GM18870 (cell line): Measurements from ENCODE around the gene CHAC1.
"Not testable (repeated sequence)": the region's sequence is repeated elsewhere in the genome, so short reads cannot be mapped to it uniquely, and the experiment has no call there.

Source experiments
- ATAC-seq: cut with Tn5 transposase; IDR thresholded peaks from one replicate; pipeline ENCODE4 v1.9.1; 2021; ENCODE audit warnings: moderate library complexity; ENCODE audit not compliant: unreplicated experiment

The CHAC1 gene

GRCh38 chr15:40936709-40937666, 16.3 kb upstream of the CHAC1 start:
- no peak for ATAC-seq

- no peak for ATAC-seq
Measured at GRCh38 chr15:40937762-40938535, 15.3 kb upstream of the CHAC1 start.

DNA sequence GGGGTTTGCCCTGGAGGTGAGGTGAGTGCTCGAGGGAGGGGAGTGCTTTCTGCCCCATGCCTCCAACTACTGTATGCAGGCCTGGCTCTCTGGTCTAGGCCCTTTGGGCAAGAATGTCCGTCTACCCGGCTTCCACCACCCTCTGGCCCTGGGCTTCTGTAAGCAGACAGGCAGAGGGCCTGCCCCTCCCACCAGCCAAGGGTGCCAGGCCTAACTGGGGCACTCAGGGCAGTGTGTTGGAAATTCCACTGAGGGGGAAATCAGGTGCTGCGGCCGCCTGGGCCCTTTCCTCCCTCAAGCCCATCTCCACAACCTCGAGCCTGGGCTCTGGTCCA, 14.8 kb upstream of the CHAC1 start:
- ATAC-seq = no peak

DNA sequence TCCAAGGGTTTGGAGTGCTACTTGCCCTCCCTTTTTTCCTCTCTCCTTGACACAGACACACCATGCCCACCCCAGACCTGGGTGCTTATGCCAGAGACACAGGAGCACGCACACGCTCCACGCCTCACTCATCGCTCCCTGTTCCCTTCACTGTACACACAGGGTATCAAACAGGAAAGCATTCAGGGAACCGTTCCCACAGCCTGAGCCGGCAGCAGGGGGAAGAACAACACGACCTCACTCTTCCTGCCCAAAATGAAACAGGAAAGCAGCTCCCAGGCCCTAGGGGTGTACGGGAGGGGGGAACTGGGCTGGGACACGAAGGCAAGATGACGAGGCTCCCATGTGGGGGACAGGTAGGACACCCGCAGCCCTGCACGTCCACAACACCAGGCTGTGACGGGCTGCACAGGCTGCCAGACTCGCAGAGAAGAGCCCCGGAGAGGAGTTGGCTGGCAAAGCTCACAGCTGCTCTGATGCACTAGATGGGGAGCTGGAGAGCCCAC, 12.9 kb upstream of the CHAC1 start:
- ATAC-seq = no peak

- no peak for ATAC-seq
Measured at GRCh38 chr15:40941068-40941527, 12.2 kb upstream of the CHAC1 start.

DNA sequence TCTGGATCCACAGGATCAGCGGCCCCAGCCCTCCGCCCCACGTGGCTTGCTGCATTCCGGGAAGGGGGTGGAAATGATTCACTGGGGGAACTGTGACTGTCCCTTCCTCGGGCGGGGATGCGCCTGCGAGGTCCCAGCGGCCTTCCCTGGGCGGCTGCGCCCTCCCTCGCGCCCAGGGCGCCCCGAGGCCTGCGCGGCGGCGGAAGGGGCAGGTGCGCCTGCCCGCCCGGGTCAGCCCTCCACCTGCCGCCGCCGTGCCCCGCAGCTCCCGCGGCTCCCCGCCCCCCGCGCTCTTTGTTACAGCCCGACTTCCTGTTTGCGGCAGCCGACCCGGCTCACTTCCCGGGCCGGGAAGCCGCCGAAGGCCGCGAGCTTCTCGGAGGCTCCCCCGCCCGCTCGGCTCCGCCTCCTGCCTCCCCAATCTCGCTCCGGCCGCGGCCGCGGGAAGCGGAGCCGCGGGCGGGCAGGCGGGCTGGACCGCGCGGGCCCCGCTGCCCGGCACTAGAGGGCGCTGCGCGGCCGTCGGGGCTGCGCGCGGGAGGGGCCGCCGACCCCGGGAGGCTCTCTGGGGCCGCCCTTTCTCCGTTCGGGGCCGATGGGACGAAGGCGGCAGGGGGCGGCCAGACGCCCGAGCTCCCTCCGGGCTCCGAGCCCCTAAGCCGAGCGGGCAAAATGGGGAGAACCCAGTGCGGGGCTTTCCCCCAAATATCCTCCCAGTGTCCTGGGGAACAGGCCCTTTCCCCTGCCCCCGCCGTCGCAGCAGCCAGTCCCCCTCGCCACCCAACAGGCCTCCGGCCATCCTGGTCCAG, 11.5 kb upstream of the CHAC1 start:
- no peak for ATAC-seq

DNA sequence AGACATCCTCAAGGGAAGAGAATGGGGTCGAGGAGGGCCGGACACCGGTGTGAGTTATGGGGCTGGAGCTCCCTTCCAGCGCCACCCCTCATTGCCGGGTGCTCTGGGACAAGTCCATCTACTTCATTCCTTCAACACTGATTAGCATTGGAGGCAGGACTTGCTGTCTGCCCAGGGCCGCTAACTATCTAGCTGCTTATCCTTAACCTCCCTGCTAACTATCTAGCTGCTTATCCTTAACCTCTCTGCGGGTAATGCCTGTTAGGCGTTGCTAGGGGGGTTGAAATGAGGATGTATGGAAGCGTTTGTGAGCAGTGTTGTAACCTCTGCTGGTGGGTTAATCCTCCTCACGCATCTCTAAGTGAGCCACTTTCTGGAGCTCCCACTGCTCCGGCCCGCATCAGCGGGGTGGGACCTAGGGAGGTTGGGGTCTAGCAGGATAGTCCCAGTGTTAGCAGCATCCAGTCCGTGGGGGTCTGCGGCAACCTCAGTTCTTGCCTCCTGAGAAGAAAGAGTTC, 10.9 kb upstream of the CHAC1 start:
- no peak for ATAC-seq

DNA sequence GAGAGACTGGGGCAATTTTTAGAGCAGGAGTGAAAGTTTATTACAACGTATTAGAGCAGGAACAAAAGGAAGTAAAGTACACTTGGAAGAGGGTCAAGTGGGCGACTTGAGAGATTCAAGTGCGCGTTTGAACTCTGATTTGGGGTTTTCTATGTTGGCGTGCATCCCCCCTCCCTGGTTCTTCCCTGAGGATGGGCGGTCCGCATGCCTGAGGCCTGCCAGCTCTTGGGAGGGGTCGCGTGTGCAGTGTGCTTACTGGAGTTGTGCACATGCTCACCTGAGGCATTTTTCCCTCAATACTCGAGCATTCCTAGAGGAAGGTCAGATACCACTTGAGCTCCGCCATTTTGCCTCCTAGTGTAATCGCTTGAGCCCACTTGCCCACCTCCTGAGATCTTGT, 10.4 kb upstream of the CHAC1 start:
- ATAC-seq = no peak

GRCh38 chr15:40943764-40944365, 9.4 kb upstream of the CHAC1 start:
- ATAC-seq = no peak

GRCh38 chr15:40944510-40945296, 8.6 kb upstream of the CHAC1 start:
- no peak for ATAC-seq

GRCh38 chr15:40948706-40949473, 4.4 kb upstream of the CHAC1 start:
- no peak for ATAC-seq

DNA sequence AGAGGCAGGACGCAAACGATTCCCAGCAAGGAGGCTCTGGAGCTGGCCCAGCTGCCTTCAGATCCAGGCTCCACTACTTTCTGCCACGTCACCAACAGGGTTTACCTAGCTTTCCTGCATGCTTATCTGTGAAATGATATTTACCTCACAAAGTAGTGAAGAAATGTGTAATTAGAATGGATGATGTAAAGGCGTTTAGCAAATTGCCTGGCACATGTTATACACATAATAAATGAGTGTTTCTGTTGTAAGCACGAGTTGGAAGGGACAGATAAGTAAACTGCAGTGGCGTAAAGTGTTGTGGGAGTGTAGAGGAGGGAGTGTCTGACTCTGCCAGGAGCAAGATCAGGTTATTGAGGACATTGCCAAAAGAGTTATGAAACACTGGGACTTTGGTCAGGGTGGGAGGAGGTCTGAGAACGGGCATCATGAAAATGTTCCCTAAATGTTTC, 3.5 kb upstream of the CHAC1 start:
- ATAC-seq = no peak

GRCh38 chr15:40951764-40952163, 1.5 kb upstream of the CHAC1 start:
- no peak for ATAC-seq

- ATAC-seq = no peak
Measured at GRCh38 chr15:40952301-40952900, 870 bp upstream of the CHAC1 start.

- no peak for ATAC-seq
Measured at GRCh38 chr15:40953713-40954074, 423 bp downstream of the CHAC1 start.

DNA sequence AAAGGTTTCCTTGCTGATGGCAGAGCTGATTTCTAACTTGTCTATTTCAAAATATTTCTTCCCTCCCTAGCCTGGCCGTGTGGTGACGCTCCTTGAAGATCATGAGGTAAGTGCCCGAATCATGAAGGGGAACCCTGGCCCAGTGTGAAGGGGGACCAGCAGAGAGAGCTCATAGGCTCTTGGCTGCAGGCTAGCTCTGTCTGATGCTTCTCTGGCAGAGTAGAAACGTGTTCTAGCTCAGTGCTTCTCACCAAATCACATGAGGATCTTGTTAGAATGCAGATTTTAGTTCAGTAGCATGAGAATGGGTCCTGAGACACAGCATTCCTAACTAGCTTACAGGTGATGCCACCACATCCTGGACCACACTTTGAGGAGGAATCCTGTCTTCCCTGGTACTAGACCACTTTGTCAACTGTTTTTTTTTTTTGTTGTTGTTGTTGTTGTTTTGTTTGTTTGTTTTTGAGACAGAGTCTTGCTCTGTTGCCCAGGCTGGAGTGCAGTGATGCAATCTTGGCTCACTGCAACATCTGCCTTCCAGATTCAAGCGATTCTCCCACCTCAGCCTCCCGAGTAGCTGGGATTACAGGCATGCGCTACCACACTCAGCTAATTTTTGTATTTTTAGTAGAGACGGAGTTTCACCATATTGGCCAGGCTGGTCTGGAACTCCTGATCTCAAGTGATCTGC, 1.0 kb downstream of the CHAC1 start:
- ATAC-seq = not testable (repeated sequence)

DNA sequence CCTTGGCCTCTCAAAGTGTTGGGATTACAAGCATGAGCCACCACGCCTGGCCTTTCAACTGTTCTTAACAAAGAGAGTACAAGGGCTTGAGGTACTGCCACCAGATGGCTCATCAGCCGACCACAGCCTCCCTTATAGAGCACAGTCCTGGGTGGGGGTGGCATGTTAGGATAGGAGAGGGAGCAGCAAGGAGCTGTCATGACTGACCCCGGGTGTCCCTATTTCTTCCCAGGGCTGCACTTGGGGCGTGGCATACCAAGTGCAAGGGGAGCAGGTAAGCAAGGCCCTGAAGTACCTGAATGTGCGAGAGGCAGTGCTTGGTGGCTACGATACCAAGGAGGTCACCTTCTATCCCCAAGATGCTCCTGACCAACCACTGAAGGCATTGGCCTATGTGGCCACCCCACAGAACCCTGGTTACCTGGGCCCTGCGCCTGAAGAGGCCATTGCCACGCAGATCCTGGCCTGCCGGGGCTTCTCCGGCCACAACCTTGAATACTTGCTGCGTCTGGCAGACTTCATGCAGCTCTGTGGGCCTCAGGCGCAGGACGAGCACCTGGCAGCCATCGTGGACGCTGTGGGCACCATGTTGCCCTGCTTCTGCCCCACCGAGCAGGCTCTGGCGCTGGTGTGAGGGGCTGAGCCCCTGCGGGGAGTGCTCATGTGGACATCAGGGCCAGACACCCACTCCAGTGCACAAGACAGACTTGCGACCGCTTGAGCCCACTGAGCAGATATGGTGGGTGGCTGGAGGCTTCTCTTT, 2.1 kb downstream of the CHAC1 start:
- ATAC-seq = no peak
